ENCODE measurements around the gene RMP24.
"Not testable (repeated sequence)": the region's sequence is repeated elsewhere in the genome, so short reads cannot be mapped to it uniquely, and the experiment has no call there.

RMP24 gene

DNA sequence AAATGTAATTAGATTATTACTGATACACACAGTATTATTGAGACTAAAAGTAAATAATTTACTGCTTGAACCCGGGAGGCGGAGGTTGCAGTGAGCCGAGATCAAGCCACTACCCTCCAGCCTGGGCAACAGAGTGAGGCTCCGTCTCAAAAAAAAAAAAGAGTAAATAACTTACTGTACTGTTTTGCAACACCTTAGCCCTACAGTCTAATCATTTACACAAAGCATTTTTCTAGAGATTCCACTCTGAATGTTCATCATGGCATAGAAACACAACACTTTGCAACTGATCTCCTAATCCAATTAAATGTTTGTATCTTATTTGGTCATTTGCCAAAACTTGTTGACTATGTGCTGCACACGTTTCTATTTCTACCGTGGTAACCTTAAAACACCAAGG, 23.4 kb upstream of the RMP24 start:
- no peak overlapping the region for H3K4me3 ChIP-seq (ENCODE audit: low read length)
- TF ChIP-seq ZNF274 (IDR thresholded peaks at IDR 0.05; ENCODE audit: low read depth, low read length): no peak

DNA sequence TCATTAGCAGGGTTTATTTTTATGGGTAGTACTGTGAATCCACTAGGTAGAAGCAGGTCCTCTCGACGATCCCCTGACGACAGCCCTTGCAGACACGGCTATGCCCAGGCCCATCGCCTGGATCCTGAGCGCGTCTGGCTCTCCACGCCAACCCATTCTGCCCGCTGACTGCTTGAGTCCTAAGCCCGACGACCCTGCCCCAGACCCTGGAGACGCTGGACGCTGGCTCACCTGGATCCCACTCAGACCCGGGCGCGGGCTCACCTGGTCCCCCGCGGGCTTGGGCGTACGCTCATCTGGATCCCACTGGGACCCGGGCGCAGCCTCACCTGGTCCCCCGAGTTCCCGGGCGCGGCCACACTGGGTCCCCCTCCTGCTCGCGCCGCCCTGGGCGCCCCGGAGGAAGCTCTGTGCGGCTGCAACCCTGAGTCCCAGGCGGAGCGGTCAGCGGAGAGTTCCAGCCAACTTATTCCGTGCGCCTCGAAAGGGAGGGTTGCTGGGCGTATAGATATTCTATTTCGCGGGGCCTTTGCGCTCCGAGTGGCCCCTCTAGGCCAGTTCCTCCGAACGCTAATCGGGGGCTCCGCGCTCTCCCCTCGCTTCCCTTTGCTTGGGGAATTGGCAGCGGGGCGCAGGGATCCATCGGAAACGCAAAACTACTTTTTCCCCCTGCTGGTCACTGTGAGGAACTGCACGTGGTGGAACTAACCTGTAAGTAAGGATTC, 22.4 kb upstream of the RMP24 start:
- peak overlapping the region; percentile 58; the same call in 1 of the 2 replicates for H3K4me3 ChIP-seq (ENCODE audit: low read length)

DNA sequence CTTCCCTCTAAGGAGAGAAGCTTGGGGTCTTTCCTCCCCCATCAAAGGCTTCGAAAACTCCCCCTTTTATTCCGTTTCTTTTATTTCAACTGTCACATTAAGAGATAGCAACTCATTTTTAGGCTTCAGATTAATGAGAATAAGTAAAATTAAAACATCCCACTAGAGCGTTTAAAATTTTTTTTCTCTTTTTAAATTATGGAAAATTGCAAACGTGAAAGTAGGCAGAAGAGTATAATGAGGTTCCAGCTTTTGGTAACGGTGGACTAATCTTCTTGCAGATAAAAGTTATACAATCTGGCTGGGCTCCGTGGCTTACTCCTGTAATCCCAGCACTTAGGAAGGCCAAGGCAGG, 21.9 kb upstream of the RMP24 start:
- H3K4me3 ChIP-seq (ENCODE audit: low read length): no peak overlapping the region; the same call in 1 of the 2 replicates
- no peak for TF ChIP-seq ZNF274 (IDR thresholded peaks at IDR 0.05; ENCODE audit: low read depth, low read length)

More for the DNA sequence above, 22.4 kb upstream of the RMP24 start:
- TF ChIP-seq ZNF274 (IDR thresholded peaks at IDR 0.05; ENCODE audit: low read depth, low read length): no peak

DNA sequence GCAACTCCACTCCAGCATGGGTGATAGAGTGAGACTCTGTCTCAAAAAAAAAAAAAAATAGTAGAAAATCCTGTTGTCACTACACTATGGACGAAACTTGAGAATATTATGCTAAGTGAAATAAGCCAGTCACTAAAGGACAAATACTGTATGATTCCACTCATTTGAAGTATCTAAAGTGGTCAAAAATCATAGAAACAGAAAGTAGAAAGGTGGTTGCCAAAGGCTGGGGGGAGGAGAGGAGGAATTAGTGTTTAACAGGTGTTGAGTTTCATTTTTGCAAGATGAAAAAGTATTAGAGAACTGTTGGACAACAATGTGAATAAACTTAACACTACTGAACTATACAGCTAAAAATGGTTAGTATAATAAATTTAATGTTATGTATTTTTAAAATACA, 18.8 kb upstream of the RMP24 start:
- no peak for TF ChIP-seq ZNF274 (IDR thresholded peaks at IDR 0.05; ENCODE audit: low read depth, low read length)
- no peak overlapping the region for H3K4me3 ChIP-seq (ENCODE audit: low read length)

DNA sequence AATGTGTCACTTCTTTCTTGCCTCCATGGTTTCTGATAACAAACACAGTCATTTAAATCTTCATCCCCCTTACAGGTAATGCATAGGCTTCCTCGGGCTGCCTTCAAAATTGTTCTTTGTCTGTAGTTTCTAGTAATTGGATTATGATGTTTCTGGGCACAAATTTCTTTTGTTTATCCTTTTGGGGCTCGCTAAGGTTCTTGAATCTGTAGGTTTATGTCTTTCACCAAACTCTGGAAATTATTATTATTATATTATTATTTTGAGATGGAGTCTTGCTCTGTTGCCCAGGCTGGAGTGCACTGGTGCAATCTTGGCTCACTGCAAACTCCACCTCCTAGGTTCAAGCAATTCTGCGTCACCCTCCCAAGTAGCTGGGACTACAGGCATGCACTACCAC, 16.3 kb upstream of the RMP24 start:
- no peak for TF ChIP-seq ZNF274 (IDR thresholded peaks at IDR 0.05; ENCODE audit: low read depth, low read length)
- H3K4me3 ChIP-seq (ENCODE audit: low read length): no peak overlapping the region

DNA sequence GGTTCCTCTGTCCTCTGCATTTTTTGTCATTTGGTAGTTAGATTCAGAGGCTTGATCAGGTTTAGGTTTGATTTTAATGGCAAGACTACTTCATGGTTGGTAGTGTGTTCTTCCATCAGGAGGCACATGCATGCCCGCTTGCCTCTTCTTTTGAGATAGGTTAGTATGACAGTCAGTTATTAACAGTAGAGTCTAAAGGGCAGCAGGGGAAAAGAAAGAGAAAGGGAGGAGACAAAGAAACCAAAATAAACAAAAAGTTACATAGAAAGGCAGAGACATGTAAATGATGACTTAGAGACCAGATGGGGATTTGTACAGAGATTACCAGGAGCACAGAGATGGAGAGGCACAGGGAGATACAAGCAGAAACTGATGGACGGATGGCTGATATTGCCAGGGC, 10.2 kb upstream of the RMP24 start:
- no peak for TF ChIP-seq ZNF274 (IDR thresholded peaks at IDR 0.05; ENCODE audit: low read depth, low read length)
- H3K4me3 ChIP-seq (ENCODE audit: low read length): no peak overlapping the region

DNA sequence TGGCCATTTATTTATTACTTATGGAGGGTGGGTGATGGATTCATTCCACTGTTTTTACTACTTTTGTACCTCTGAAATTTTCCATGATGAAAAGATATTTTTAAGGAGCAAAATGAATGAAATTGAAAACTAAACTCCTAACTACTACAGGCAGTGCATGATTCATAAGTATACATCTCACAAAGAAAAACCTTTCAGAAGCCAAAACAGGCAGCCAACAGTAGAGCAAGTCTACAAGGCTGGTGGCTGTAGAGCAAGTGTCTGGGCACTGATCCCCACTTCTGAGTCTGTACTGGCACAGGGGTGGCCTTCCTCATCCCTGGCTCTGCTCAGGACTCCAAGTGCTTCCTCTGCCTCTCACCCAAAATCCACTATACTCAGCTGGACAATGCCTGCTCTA, 8.2 kb upstream of the RMP24 start:
- no peak overlapping the region for H3K4me3 ChIP-seq (ENCODE audit: low read length)
- no peak for TF ChIP-seq ZNF274 (IDR thresholded peaks at IDR 0.05; ENCODE audit: low read depth, low read length)

DNA sequence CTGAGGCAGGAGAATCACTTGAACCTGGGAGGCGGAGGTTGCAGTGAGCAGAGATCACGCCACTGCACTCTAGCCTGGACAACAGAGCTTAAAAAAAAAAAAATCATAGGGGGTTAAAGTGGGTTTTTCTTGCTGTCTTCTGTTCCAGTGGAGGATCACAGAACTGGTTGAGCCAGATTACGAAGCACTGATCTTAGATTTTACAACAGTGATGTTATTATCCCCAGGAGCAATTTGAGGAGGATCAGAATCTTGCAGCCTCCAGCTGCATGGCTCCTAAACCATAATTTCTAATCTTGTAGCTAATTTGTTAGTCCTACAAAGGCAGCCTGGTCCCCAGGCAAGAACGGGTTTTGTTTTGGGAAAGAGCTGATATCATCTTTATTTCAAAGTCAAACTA, 4.6 kb upstream of the RMP24 start:
- not testable (repeated sequence) for H3K4me3 ChIP-seq (ENCODE audit: low read length)

DNA sequence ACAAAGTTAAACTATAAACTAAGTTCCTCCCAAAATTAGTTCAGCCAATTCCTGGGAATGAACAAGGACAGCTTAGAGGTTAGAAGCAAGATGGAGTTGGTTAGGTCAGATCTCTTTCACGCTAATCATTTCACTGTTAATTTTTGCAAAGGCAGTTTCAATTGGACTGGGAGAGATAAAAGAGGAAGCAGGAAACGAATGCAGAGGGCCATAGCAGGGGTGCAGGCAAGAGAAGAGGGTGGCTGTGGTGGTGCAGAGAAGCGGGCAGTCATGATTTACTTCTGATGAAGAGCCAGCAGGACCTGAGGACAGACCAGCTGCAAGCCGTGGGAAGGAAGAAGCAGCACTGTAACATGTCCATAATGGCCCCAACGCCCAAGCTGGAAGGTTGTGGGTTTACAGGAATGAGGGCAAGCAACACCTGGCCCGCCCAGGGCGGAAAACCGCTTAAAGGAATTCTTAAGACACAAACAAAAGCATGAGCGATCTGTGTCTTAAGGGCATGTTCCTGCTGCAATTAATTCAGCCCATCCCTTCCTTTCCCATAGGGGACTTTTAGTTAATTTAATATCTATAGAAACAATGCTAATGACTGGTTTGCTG, 4.1 kb upstream of the RMP24 start:
- TF ChIP-seq ZNF274 (IDR thresholded peaks at IDR 0.05; ENCODE audit: low read depth, low read length): no peak
- H3K4me3 ChIP-seq (ENCODE audit: low read length): no peak overlapping the region

DNA sequence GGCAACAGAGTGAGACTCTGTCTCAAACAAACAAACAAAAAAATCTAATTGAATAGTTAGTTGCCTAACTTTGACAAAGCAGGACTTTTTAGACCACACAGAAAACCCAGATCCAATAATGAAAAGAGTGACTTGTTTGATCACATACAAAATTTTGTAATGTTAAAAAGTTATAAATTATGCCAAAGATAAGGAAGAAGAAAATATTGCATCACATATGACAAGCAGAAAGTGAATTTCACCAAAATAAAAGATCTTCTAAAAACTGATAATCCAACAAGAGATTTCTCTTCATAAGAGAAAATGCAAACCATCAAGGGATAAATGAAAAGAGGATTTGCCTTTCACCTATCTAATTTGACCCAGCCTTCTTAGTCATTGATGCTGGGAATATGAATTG, 2.8 kb upstream of the RMP24 start:
- no peak overlapping the region for H3K4me3 ChIP-seq (ENCODE audit: low read length)
- TF ChIP-seq ZNF274 (IDR thresholded peaks at IDR 0.05; ENCODE audit: low read depth, low read length): no peak

DNA sequence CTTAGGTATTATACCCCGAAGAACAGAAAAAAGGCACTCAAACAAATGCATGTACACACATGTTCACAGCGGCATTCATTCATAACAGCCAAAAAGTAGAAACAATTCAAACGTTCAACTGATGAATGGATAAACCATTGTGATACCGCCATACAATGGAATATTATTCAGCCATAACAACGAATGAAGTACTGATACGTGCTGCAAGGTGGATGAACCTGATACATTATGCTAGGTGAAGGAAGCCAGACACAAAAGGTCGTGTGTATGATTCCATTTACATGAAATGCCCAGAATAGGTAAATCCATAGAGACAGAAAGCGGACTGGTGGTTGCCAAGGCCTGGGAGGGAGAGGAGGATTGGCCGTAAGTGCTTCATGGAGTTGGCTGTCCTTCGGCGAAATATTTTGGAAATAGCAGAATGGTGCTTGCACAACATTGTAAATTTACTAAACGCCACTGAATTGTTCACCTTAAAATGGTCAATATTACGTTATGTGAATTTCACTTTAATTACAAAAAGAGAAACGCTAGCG, 750 bp upstream of the RMP24 start:
- TF ChIP-seq ZNF274 (IDR thresholded peaks at IDR 0.05; ENCODE audit: low read depth, low read length): no peak
- H3K4me3 ChIP-seq (ENCODE audit: low read length): peak overlapping the region; percentile 99

DNA sequence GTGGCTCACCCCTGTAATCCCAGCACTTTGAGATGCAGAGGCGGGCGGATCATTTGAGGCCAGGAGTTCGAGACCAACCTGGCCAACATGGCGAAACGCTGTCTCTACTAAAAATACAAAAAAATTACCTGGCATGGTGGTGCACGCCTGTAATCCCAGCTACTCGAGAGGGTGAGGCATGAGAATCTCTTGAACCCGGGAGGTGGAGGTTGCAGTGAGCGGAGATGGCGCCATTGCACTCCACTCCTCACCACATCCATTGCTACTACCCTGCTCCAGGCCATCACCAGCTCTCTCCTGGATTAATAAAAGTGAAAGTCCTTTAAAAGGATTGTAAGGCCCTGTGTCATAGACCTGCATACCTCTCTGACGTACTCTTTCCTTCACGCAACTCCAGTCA, 1.2 kb downstream of the RMP24 start:
- peak overlapping the region; percentile 99 for H3K4me3 ChIP-seq (ENCODE audit: low read length)
- TF ChIP-seq ZNF274 (IDR thresholded peaks at IDR 0.05; ENCODE audit: low read depth, low read length): no peak

DNA sequence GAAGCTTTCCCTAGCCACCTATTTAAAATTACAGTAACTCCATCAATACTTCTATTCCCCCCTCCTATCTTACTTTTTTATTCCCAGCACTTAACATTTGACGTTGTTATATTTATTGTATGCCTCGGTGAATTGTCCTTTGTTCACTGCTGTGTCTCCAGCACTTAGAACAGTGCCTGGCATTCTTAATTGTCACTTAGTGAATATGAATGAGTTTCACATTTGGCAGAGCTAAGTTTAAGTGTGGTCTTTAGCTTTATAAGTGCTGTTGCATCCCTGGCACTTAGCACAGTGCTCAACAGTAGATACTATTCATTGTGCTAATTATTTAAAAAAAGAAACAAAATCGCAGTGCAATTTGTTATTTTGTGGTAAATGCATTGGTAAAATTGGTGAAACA, 1.7 kb downstream of the RMP24 start:
- no peak overlapping the region; the same call in 1 of the 2 replicates for H3K4me3 ChIP-seq (ENCODE audit: low read length)
- TF ChIP-seq ZNF274 (IDR thresholded peaks at IDR 0.05; ENCODE audit: low read depth, low read length): no peak

DNA sequence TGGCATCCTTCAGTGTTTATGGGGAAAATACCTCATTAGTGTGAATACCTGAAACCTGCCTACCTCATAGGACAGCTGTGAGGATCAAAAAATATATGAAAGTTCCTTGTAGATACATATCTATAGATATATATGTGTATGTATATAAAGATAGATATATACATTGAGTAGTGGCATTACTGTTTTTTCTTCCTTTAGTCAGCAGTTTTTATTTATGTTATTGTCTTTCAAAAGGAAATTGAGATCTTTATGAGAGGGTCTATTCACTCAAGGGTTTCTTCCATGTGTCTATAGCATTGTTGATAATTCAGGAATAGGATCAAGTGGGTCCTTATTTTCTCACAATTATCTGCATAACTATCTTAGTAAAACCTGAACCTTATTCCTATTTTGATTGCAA, 6.6 kb downstream of the RMP24 start:
- TF ChIP-seq ZNF274 (IDR thresholded peaks at IDR 0.05; ENCODE audit: low read depth, low read length): no peak
- no peak overlapping the region for H3K4me3 ChIP-seq (ENCODE audit: low read length)

DNA sequence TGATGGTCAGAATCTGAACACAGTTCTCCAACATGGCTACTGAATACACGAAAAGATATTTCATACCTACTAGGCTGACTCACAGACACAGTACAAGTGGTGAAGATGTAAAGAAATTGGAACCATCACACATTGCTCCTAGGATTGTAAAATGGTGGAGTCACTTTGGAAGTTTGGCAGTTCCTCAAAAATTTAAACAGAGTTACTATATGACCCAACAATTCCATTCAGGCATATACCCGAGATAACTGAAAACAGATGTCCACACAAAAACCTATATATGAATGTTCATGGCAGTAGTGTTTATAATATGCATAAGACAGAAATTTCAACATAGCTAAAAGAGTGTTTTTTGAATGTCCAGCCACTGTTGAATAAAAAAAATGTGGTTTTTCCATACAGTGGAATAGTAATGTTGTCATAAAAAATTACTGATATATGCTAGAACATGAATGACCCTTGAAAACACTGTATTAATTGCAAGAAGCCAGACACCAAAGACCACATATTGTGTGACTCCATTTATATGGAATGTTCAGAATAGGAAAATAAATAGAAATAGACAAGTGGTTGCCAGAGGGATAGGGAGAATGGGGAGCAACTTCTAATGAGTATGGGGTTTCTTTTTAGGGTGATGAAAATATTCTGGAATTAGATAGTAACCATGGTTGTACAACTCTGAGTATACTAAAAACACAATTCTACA, 10.1 kb downstream of the RMP24 start:
- H3K4me3 ChIP-seq (ENCODE audit: low read length): no peak overlapping the region
- TF ChIP-seq ZNF274 (IDR thresholded peaks at IDR 0.05; ENCODE audit: low read depth, low read length): no peak

All from GM08714 (cell line).